A673 (cell line): ENCODE results near the gene LGALS7B.

Source experiments
- EZH2 ChIP-seq: fragments of 200-600 bp; sonication (generic); IDR thresholded peaks from 2 replicates; pipeline ENCODE4 v1.6.1; 2017; ENCODE audit warnings: borderline replicate concordance, low read depth, mild to moderate bottlenecking, mixed read lengths, antibody characterized with exemption, low read length; ENCODE audit not compliant: poor library complexity, severe bottlenecking
- TF ChIP-seq, protein P1 (sequence below): fragments of 300-800, 200-600 bp; sonication (generic); conservative IDR thresholded peaks from 2 replicates; pipeline ENCODE4 v1.5.1; 2017; ENCODE audit warnings: low read depth, mild to moderate bottlenecking, antibody characterized with exemption, low read length, moderate library complexity, mixed read lengths

DNA sequence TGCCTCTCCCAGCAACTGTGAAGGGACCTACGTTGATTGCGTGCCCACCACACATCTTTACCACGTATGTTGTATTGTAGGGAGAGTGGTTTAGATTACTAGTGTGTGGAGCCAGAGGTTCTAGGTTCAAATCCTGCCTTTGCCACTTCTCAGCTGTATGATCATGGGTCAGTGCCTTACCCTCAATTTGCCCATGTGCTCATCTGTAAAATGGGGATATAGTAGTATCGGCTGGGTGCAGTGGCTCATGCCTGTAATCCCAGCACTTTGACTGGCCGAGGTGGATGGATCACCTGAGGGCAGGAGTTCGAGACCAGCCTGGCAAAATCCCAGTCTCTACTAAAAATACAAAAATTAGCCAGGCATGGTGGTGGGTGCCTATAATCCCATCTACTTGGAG, 24.3 kb downstream of the LGALS7B start:
- TF ChIP-seq, protein P1, sequence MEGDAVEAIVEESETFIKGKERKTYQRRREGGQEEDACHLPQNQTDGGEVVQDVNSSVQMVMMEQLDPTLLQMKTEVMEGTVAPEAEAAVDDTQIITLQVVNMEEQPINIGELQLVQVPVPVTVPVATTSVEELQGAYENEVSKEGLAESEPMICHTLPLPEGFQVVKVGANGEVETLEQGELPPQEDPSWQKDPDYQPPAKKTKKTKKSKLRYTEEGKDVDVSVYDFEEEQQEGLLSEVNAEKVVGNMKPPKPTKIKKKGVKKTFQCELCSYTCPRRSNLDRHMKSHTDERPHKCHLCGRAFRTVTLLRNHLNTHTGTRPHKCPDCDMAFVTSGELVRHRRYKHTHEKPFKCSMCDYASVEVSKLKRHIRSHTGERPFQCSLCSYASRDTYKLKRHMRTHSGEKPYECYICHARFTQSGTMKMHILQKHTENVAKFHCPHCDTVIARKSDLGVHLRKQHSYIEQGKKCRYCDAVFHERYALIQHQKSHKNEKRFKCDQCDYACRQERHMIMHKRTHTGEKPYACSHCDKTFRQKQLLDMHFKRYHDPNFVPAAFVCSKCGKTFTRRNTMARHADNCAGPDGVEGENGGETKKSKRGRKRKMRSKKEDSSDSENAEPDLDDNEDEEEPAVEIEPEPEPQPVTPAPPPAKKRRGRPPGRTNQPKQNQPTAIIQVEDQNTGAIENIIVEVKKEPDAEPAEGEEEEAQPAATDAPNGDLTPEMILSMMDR = no peak
- TF ChIP-seq EZH2 = no peak
